ENCODE measurements around the gene PTPRN2. TPM values are rescaled to one million over a fixed set of nuclear protein-coding genes. Genes with fewer than 3 reads are reported as not detected.

PTPRN2 gene
- total and polyA plus RNA-seq, 2 donors = 1.7 to 1.9 TPM

GRCh38 chr7:157844611-157845010 is 743.0 kb downstream of the PTPRN2 start:
- WGBS = 97% methylated on average over 17 of the region's 17 CpGs
- Histone ChIP-seq H3K27me3 (ENCODE audit: control insufficient read depth in 2 of 2, insufficient read depth in 1 of 2, low read length in 1 of 2) (no peaks in the 10 kb centered on the region), H3K27ac (ENCODE audit: low read depth in 1 of 2, low read length in 1 of 2) (no peak overlapping the region), H3K4me3 (ENCODE audit: low read length in 2 of 2) (no peak overlapping the region), H3K36me3 (ENCODE audit: control insufficient read depth in 2 of 2, insufficient read depth in 2 of 2, low read length in 1 of 2) (no peaks in the 10 kb centered on the region), H3K9me3 (ENCODE audit: control insufficient read depth in 2 of 2, insufficient read depth in 1 of 2, low read length in 1 of 2) (peaks cover 0 to 11% of the 10 kb centered on the region in 2 donors), H3K4me1 (ENCODE audit: control insufficient read depth in 2 of 2, insufficient read depth in 2 of 2, low read length in 2 of 2) (no peaks in the 10 kb centered on the region)
- DNase-seq (ENCODE audit: low read depth in 6 of 9, low spot score in 9 of 9) = no peak

DNA sequence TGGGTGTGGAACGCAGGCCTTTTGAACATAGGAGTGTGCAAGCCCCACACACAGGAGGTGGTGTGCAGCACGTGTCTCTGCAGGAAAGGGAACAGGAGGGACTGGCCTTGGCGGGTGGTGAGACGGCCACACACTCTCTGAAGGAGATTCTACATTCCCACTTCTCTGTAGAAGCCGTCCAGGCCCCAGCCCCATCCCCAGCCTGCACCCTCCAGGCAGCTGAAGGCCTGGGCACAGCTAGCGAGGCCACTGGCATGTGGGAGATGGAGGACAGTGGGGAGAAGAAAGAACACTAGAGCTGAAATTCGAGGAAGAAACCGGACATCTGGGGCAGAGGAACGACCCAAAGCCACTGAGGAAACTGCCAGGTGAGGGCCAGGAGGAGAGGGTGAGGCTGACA is 743.5 kb downstream of the PTPRN2 start:
- H3K9me3 ChIP-seq (ENCODE audit: control insufficient read depth in 2 of 2, insufficient read depth in 1 of 2, low read length in 1 of 2) = peaks cover 0 to 15% of the 10 kb centered on the region in 2 donors
- H3K36me3 ChIP-seq (ENCODE audit: control insufficient read depth in 2 of 2, insufficient read depth in 2 of 2, low read length in 1 of 2) = no peaks in the 10 kb centered on the region
- H3K4me3 ChIP-seq (ENCODE audit: low read length in 2 of 2) = no peak overlapping the region
- WGBS = 92% methylated on average over 9 of the region's 9 CpGs
- no peak overlapping the region for H3K27ac ChIP-seq (ENCODE audit: low read depth in 1 of 2, low read length in 1 of 2)
- H3K27me3 ChIP-seq (ENCODE audit: control insufficient read depth in 2 of 2, insufficient read depth in 1 of 2, low read length in 1 of 2) = no peaks in the 10 kb centered on the region
- no peak for DNase-seq (ENCODE audit: low read depth in 6 of 9, low spot score in 9 of 9)
- H3K4me1 ChIP-seq (ENCODE audit: control insufficient read depth in 2 of 2, insufficient read depth in 2 of 2, low read length in 2 of 2) = no peaks in the 10 kb centered on the region

DNA sequence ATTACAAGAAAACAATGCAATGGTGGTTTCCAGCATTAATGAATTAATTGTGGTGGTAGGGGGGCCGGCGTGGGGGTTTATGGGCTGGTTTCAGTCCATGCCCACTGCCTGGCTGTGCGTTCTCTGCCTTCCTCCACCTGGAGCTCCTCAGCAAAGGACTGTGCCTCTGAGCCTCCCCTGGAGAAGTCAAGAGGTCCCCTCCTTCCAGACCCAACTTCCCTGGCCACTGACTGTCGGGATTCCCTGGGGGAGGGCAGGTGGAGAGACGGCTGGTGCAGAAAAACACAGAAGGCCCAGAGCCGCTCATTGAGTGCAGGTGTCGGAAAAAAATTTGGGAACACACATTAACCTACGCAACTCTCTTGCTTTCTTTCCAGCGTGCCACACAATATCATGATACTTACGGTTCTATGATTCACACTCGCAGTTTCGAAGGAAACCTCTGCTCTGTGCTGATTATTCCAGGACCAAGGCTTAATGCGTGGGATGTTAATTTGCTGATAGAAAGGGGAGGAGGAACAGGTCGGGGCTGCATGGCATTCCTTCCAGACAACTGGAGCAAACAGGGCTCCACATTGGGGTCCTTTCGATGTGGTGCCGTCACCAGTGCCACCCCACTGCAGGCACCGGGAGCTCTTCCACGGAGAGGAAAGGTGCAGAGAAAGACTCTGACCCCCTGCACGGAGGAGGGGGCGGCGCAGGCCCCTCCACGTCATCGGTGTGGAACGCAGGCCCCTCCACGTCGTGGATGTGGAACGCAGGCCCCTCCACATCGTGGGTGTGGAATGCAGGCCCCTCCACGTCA is 744.1 kb downstream of the PTPRN2 start:
- Histone ChIP-seq H3K4me3 (ENCODE audit: low read length in 2 of 2) (no peak overlapping the region), H3K36me3 (ENCODE audit: control insufficient read depth in 2 of 2, insufficient read depth in 2 of 2, low read length in 1 of 2) (no peaks in the 10 kb centered on the region), H3K9me3 (ENCODE audit: control insufficient read depth in 2 of 2, insufficient read depth in 1 of 2, low read length in 1 of 2) (peaks cover 0 to 15% of the 10 kb centered on the region in 2 donors), H3K27me3 (ENCODE audit: control insufficient read depth in 2 of 2, insufficient read depth in 1 of 2, low read length in 1 of 2) (no peaks in the 10 kb centered on the region), H3K4me1 (ENCODE audit: control insufficient read depth in 2 of 2, insufficient read depth in 2 of 2, low read length in 2 of 2) (no peaks in the 10 kb centered on the region), H3K27ac (ENCODE audit: low read depth in 1 of 2, low read length in 1 of 2) (no peak overlapping the region)
- WGBS = 95% methylated on average over 29 of the region's 29 CpGs
- DNase-seq (ENCODE audit: low read depth in 6 of 9, low spot score in 9 of 9) = no peak

GRCh38 chr7:157841773-157842370 is 745.8 kb downstream of the PTPRN2 start:
- Histone ChIP-seq H3K9me3 (ENCODE audit: control insufficient read depth in 2 of 2, insufficient read depth in 1 of 2, low read length in 1 of 2) (peaks cover 0 to 15% of the 10 kb centered on the region in 2 donors), H3K4me3 (ENCODE audit: low read length in 2 of 2) (no peak overlapping the region), H3K36me3 (ENCODE audit: control insufficient read depth in 2 of 2, insufficient read depth in 2 of 2, low read length in 1 of 2) (no peaks in the 10 kb centered on the region), H3K4me1 (ENCODE audit: control insufficient read depth in 2 of 2, insufficient read depth in 2 of 2, low read length in 2 of 2) (no peaks in the 10 kb centered on the region), H3K27me3 (ENCODE audit: control insufficient read depth in 2 of 2, insufficient read depth in 1 of 2, low read length in 1 of 2) (no peaks in the 10 kb centered on the region), H3K27ac (ENCODE audit: low read depth in 1 of 2, low read length in 1 of 2) (no peak overlapping the region)
- no peak for DNase-seq (ENCODE audit: low read depth in 6 of 9, low spot score in 9 of 9)
- 92% methylated on average over 14 of the region's 14 CpGs for WGBS

- H3K27ac ChIP-seq (ENCODE audit: low read depth in 1 of 2, low read length in 1 of 2) = no peak overlapping the region
- H3K9me3 ChIP-seq (ENCODE audit: control insufficient read depth in 2 of 2, insufficient read depth in 1 of 2, low read length in 1 of 2) = peaks cover 0 to 15% of the 10 kb centered on the region in 2 donors
- no peaks in the 10 kb centered on the region for H3K27me3 ChIP-seq (ENCODE audit: control insufficient read depth in 2 of 2, insufficient read depth in 1 of 2, low read length in 1 of 2)
- no peak for DNase-seq (ENCODE audit: low read depth in 6 of 9, low spot score in 9 of 9)
- no peaks in the 10 kb centered on the region for H3K36me3 ChIP-seq (ENCODE audit: control insufficient read depth in 2 of 2, insufficient read depth in 2 of 2, low read length in 1 of 2)
- no peak overlapping the region for H3K4me3 ChIP-seq (ENCODE audit: low read length in 2 of 2)
- 88% methylated on average over 25 of the region's 25 CpGs for WGBS
- H3K4me1 ChIP-seq (ENCODE audit: control insufficient read depth in 2 of 2, insufficient read depth in 2 of 2, low read length in 2 of 2) = no peaks in the 10 kb centered on the region
Measured at GRCh38 chr7:157840914-157841772, 746.5 kb downstream of the PTPRN2 start.

DNA sequence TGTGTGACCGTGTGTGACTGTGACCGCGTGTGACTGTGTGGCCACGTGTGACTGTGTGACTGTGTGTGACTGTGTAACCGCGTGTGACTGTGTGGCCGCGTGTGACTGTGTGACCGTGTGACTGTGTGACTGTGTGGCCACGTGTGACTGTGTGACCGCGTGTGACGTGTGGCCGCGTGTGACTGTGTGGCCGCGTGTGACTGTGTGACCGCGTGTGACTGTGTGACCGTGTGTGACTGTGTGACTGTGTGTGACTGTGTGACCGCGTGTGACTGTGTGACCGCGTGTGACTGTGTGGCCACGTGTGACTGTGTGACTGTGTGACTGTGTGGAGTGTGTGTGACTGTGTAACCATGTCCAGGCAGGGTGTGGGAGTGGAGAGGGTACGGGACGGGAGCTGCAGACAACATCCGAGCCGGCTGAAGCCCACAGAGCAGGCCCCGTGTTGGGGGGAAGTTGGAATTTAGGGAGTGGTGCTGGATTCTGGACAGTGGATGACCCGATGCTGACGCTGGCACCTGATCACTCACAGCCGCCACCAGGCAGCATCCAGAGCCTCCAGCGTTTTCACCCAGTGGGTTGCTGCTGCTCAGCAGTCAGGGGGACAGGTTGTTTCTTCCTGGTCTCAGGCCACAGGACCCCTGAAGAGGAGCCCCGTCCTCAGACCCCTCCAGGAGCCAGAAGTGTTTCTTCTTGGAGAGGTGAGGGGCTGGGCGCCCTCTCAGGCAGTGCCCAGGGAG is 747.3 kb downstream of the PTPRN2 start:
- 98% methylated on average over 36 of the region's 36 CpGs for WGBS
- no peak for DNase-seq (ENCODE audit: low read depth in 6 of 9, low spot score in 9 of 9)

DNA sequence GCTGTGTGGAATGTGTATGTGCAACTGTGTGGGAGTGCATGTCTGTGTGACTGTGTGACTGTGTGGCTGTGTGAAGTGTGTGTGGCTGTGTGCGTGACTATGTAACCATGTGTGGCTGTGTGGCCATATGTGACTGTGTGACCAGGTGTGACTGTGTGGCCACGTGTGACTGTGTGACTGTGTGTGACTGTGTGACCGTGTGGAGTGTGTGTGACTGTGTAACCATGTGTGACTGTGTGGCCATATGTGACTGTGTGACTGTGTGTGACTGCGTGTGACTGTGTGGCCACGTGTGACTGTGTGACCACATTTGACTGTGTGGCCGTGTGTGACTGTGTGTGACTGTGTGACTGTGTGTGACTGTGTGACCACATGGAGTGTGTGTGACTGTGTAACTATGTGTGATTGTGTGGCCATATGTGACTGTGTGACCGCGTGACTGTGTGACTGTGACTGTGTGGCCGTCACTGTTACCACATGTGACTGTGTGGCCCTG is 747.9 kb downstream of the PTPRN2 start:
- Histone ChIP-seq H3K9me3 (ENCODE audit: control insufficient read depth in 2 of 2, insufficient read depth in 1 of 2, low read length in 1 of 2) (peaks cover 0 to 15% of the 10 kb centered on the region in 2 donors), H3K4me1 (ENCODE audit: control insufficient read depth in 2 of 2, insufficient read depth in 2 of 2, low read length in 2 of 2) (no peaks in the 10 kb centered on the region), H3K27ac (ENCODE audit: low read depth in 1 of 2, low read length in 1 of 2) (no peak overlapping the region), H3K4me3 (ENCODE audit: low read length in 2 of 2) (no peak overlapping the region), H3K27me3 (ENCODE audit: control insufficient read depth in 2 of 2, insufficient read depth in 1 of 2, low read length in 1 of 2) (peaks cover 0 to 2% of the 10 kb centered on the region in 2 donors), H3K36me3 (ENCODE audit: control insufficient read depth in 2 of 2, insufficient read depth in 2 of 2, low read length in 1 of 2) (no peaks in the 10 kb centered on the region)
- DNase-seq (ENCODE audit: low read depth in 6 of 9, low spot score in 9 of 9) = no peak
- 98% methylated on average over 9 of the region's 9 CpGs for WGBS

More for the DNA sequence above, 747.3 kb downstream of the PTPRN2 start:
- peaks cover 0 to 15% of the 10 kb centered on the region in 2 donors for H3K9me3 ChIP-seq (ENCODE audit: control insufficient read depth in 2 of 2, insufficient read depth in 1 of 2, low read length in 1 of 2)
- no peak overlapping the region for H3K4me3 ChIP-seq (ENCODE audit: low read length in 2 of 2)
- no peaks in the 10 kb centered on the region for H3K36me3 ChIP-seq (ENCODE audit: control insufficient read depth in 2 of 2, insufficient read depth in 2 of 2, low read length in 1 of 2)
- H3K4me1 ChIP-seq (ENCODE audit: control insufficient read depth in 2 of 2, insufficient read depth in 2 of 2, low read length in 2 of 2) = no peaks in the 10 kb centered on the region
- peaks cover 0 to 1% of the 10 kb centered on the region in 2 donors for H3K27me3 ChIP-seq (ENCODE audit: control insufficient read depth in 2 of 2, insufficient read depth in 1 of 2, low read length in 1 of 2)
- H3K27ac ChIP-seq (ENCODE audit: low read depth in 1 of 2, low read length in 1 of 2) = no peak overlapping the region

DNA sequence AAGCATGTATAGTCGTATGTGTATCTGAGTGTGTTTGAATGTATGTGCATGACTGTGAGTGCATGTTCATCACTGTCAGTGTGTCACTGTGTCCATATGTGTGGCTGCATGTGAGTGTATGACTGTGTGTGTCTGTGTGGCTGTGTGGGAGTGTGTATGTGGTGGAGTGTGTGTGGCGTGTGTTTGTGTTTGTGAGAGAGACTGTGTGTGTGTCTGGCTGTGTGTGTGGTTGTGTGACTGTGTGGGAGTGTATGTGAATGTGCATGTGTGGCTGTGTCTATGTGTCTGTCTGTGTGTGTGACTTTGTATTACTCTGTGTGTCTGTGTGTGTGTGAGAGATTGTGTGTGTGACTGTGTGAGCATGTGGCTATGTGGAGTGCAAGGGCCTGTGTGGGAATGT is 748.4 kb downstream of the PTPRN2 start:
- 94% methylated on average over 2 of the region's 2 CpGs for WGBS
- no peak for DNase-seq (ENCODE audit: low read depth in 6 of 9, low spot score in 9 of 9)
- H3K4me1 ChIP-seq (ENCODE audit: control insufficient read depth in 2 of 2, insufficient read depth in 2 of 2, low read length in 2 of 2) = no peaks in the 10 kb centered on the region
- H3K4me3 ChIP-seq (ENCODE audit: low read length in 2 of 2) = no peak overlapping the region
- H3K36me3 ChIP-seq (ENCODE audit: control insufficient read depth in 2 of 2, insufficient read depth in 2 of 2, low read length in 1 of 2) = no peaks in the 10 kb centered on the region
- peaks cover 0 to 2% of the 10 kb centered on the region in 2 donors for H3K27me3 ChIP-seq (ENCODE audit: control insufficient read depth in 2 of 2, insufficient read depth in 1 of 2, low read length in 1 of 2)
- H3K27ac ChIP-seq (ENCODE audit: low read depth in 1 of 2, low read length in 1 of 2) = no peak overlapping the region
- peaks cover 0 to 15% of the 10 kb centered on the region in 2 donors for H3K9me3 ChIP-seq (ENCODE audit: control insufficient read depth in 2 of 2, insufficient read depth in 1 of 2, low read length in 1 of 2)

Data from thymus (tissue), 11 donors.